Naive thymus-derived CD4-positive, alpha-beta T cell (primary cell): Measurements from ENCODE around the gene SIRT7. TPM values are rescaled to one million over a fixed set of nuclear protein-coding genes. Genes with fewer than 3 reads are reported as not detected.

ENCODE experiments used
- ATAC-seq: fragments of 150-1000 bp; cut with Tn5 transposase; 2 replicates; pipeline ENCODE4 v1.10.0; 2021; ENCODE audit warnings: mild to moderate bottlenecking, moderate library complexity
- CTCF ChIA-PET: fragments of 350-600 bp; sonication (Branson Sonifier 250); formaldehyde crosslinking; loops from one replicate; lab custom pipeline; 2021; ENCODE audit warnings: antibody characterized with exemption; lab: Charles Lee
- POLR2A ChIA-PET: fragments of 350-600 bp; sonication (Branson Sonifier 250); formaldehyde crosslinking; loops from one replicate; lab custom pipeline; 2021; ENCODE audit warnings: antibody characterized with exemption, inconsistent platforms; lab: Charles Lee
- DNase-seq, 9 donors: peaks; one replicate each; pipeline versions ENCODE4 v3.0.0 to v3.0.0-alpha.2; 2020 to 2022; ENCODE audit warnings: mixed read lengths in 1 of 9
- H3K27ac ChIP-seq: one replicate; pipeline ENCODE4 v1.7.0; 2013; ENCODE audit warnings: mild to moderate bottlenecking, low read depth, low read length, moderate library complexity
- H3K27me3 ChIP-seq, 2 donors: one replicate each; pipeline ENCODE4 v1.7.0; 2013; ENCODE audit warnings: low read length in 2 of 2, mild to moderate bottlenecking in 2 of 2, moderate library complexity in 2 of 2; ENCODE audit not compliant: control insufficient read depth in 2 of 2, insufficient read depth in 2 of 2
- H3K36me3 ChIP-seq, 3 experiments: 1 replicate in 2 of 3; 2 replicates in 1 of 3; pipeline ENCODE4 v1.7.0; 2013; ENCODE audit warnings: low read length in 3 of 3, mild to moderate bottlenecking in 3 of 3, moderate library complexity in 1 of 3; ENCODE audit not compliant: insufficient read depth in 3 of 3, control insufficient read depth in 2 of 3
- H3K4me1 ChIP-seq, 2 donors: one replicate each; pipeline ENCODE4 v1.7.0; 2013; ENCODE audit warnings: low read length in 2 of 2, mild to moderate bottlenecking in 2 of 2, moderate library complexity in 1 of 2; ENCODE audit not compliant: control insufficient read depth in 2 of 2, insufficient read depth in 2 of 2
- H3K4me3 ChIP-seq: 2 replicates; pipeline ENCODE4 v1.7.0; 2013; ENCODE audit warnings: mild to moderate bottlenecking, low read length
- H3K9me3 ChIP-seq, 3 experiments: 1 replicate in 2 of 3; 2 replicates in 1 of 3; pipeline ENCODE4 v1.7.0; 2013; ENCODE audit warnings: low read length in 3 of 3; ENCODE audit not compliant: control insufficient read depth in 2 of 3
- H3K27ac Mint-ChIP-seq, 9 donors: one replicate each; pipeline ENCODE4 v1.8.0; 2020 to 2022; ENCODE audit warnings: mixed read lengths in 9 of 9, mild to moderate bottlenecking in 8 of 9, moderate library complexity in 5 of 9, inconsistent platforms in 2 of 9
- H3K27me3 Mint-ChIP-seq, 5 donors: one replicate each; pipeline ENCODE4 v1.8.0; 2021 to 2022; ENCODE audit warnings: mixed read lengths in 5 of 5, mild to moderate bottlenecking in 1 of 5
- H3K36me3 Mint-ChIP-seq, 5 donors: one replicate each; pipeline ENCODE4 v1.8.0; 2020 to 2022; ENCODE audit warnings: mixed read lengths in 5 of 5, mild to moderate bottlenecking in 3 of 5, inconsistent platforms in 1 of 5
- H3K4me1 Mint-ChIP-seq, 7 donors: one replicate each; pipeline ENCODE4 v1.8.0; 2020 to 2022; ENCODE audit warnings: mixed read lengths in 7 of 7, mild to moderate bottlenecking in 3 of 7, inconsistent platforms in 1 of 7
- H3K4me3 Mint-ChIP-seq, 10 donors: one replicate each; pipeline ENCODE4 v1.8.0; 2020 to 2022; ENCODE audit warnings: mild to moderate bottlenecking in 10 of 10, mixed read lengths in 10 of 10, moderate library complexity in 6 of 10, inconsistent platforms in 2 of 10
- H3K9me3 Mint-ChIP-seq, 11 donors: one replicate each; pipeline ENCODE4 v1.8.0; 2020 to 2022; ENCODE audit warnings: mixed read lengths in 11 of 11, mild to moderate bottlenecking in 4 of 11, inconsistent platforms in 1 of 11, moderate library complexity in 1 of 11
- intact Hi-C, 2 donors: fragments of 100-400 bp; cut with micrococcal nuclease; formaldehyde crosslinking; loops; one replicate each; pipeline ENCODE4 v1.15.1; 2023
- polyA plus RNA-seq, 2 donors: library from polyadenylated mRNA; unstranded; fragments of 300-500 nt; fragmentation: Illumina TruSeq; gene quantifications; one replicate each; pipeline ENCODE4 v1.2.3, GENCODE V29; 2021
- total RNA-seq, 6 experiments: library from RNA in 5 of 6; stranded (reverse) in 5 of 6; gene quantifications; 1 replicate in 5 of 6; 2 replicates in 1 of 6; pipeline ENCODE4 v1.2.3 and lab custom pipeline; 2021 to 2026

Gene SIRT7
- total and polyA plus RNA-seq, 7 experiments from 2014 or later: 21.6 to 81.4 (median 56.8) TPM

DNA sequence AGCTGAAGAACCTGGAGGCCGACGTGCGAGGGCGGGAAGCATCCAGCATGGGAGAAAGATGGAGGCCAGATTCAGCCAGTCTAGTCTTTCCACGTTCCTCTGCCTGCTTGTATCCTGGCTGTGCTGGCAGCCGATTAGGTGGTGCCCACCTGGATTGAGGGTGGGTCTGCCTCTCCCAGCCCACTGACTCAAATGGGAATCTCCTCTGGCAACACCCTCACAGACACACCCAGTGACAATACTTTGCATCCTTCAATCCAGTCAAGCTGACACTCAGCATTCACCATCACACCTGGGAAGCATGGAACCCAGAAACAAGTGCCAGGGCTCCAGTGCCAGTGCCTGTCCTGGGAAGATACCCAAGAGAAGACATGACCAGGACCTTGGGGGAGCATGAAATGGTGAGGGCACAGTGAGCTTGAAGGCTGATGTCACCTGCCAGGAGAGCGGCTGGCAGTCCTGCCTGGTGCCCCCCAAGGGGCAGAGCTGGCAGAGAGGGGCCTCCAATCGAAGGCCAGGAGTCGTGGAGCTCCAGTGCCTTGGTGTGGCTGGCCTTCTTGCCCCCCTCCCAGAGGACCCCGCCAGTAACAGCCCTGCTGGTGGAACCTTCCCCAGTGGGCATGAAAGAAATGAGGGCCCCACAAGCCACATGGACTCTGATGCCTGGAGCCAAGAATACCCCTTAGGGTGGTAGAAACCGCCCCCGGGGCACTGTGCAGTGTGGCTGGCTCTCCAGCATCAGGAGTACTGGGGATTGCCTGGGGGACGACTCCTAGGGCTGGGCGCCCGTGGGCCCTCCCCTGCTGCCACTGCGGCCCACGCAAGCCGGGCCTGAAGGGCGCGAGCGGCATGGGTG, 16.6 kb downstream of the SIRT7 start:
- Histone ChIP-seq H3K4me1 (no peaks in the 10 kb centered on the region), H3K27me3 (peaks cover 0 to 4% of the 10 kb centered on the region in 2 donors), H3K4me3 (no peak overlapping the region), H3K27ac (no peak overlapping the region), H3K36me3 (peaks cover 0 to 61% (median 11%) of the 10 kb centered on the region in 3 experiments), H3K9me3 (no peaks in the 10 kb centered on the region)
- H3K27ac Mint-ChIP-seq: peak overlapping the region in 1 of 9 donors; percentile 54
- ChIA-PET CTCF (no interaction called here), POLR2A (interaction anchor here (1.0 kb wide), 1 partner anchor 16 kb away, joined by 3 read pairs; no protein-coding TSS in a partner anchor)
- H3K27me3 Mint-ChIP-seq: peaks cover 8 to 18% (median 8%) of the 10 kb centered on the region in 5 donors
- DNase-seq (no peak), ATAC-seq (peak; percentile 12)
- H3K4me3 Mint-ChIP-seq: peak overlapping the region in 9 of 10 donors; percentile 3 to 70 (median 54)
- H3K36me3 Mint-ChIP-seq: peaks cover 5 to 23% (median 17%) of the 10 kb centered on the region in 5 donors
- intact Hi-C loops: no loop called here
- H3K9me3 Mint-ChIP-seq: no peaks in the 10 kb centered on the region
- peaks cover 0 to 10% (median 8%) of the 10 kb centered on the region in 7 donors for H3K4me1 Mint-ChIP-seq

DNA sequence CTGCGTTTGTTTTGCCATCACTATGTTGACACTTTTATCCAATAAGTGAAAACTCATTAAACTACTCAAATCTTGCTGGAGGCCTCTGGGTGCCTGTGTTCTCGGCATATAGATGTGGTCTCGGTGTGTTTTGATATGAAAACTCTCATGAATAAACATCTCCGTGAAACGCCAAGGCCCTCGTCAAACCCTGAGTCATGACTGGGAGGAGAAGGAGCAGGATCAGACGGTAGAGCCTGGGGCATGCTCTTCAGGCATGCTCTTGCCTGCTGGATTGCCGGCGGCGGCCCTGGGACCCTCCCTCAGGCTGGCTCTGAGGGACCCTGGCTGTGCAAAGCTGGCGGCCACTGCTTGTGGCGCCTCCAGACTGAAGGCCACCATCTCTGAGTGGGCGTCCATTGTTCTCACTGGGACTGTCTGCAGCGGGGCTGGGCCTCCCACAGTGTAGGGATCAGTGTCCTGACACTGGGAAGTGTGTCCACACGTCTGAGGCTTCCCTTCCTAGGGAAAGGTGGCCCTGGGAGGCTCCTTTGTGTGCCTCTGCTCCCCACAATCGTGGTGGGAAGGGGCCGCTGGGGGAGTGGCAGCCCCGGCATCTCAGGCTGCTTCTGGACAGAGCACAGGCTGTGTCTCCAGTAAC, 17.7 kb downstream of the SIRT7 start:
- peaks cover 0 to 10% (median 8%) of the 10 kb centered on the region in 7 donors for H3K4me1 Mint-ChIP-seq
- ATAC-seq (no peak), DNase-seq (no peak)
- Histone ChIP-seq H3K27ac (no peak overlapping the region), H3K4me3 (no peak overlapping the region), H3K4me1 (no peaks in the 10 kb centered on the region), H3K9me3 (no peaks in the 10 kb centered on the region), H3K27me3 (peaks cover 0 to 4% of the 10 kb centered on the region in 2 donors), H3K36me3 (peaks cover 0 to 58% (median 12%) of the 10 kb centered on the region in 3 experiments)
- peaks cover 5 to 28% (median 17%) of the 10 kb centered on the region in 5 donors for H3K36me3 Mint-ChIP-seq
- H3K9me3 Mint-ChIP-seq: no peaks in the 10 kb centered on the region
- peak overlapping the region in 3 of 10 donors; percentile 47 to 70 (median 55) for H3K4me3 Mint-ChIP-seq
- H3K27me3 Mint-ChIP-seq: peaks cover 8 to 18% (median 8%) of the 10 kb centered on the region in 5 donors
- intact Hi-C loops: no loop called here
- POLR2A ChIA-PET: no interaction called here
- H3K27ac Mint-ChIP-seq: peak overlapping the region in 1 of 9 donors; percentile 54
- CTCF ChIA-PET: no interaction called here

DNA sequence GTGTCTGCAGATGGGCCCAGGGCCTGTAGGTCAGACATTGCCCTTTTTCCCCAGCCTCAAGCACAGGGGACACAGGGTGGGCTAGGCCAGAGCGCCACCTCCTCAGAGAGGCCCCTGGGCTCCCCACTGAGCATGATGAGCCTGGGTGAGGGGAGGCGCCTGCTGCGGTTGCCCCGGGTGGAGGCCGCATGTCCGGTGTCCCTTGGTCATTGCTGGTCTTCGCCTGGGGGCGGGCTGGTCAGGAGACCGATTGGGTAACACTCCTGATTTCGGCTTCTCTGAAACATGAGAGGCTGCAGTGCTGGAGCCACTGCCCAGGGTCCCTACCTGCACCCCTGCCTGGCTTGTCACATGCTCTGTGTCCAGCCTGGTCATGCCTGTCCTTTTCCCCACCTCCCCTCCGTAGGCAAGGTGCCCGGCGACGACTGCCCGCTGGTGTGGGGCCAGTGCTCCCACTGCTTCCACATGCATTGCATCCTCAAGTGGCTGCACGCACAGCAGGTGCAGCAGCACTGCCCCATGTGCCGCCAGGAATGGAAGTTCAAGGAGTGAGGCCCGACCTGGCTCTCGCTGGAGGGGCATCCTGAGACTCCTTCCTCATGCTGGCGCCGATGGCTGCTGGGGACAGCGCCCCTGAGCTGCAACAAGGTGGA, 18.3 kb downstream of the SIRT7 start:
- ATAC-seq (no peak), DNase-seq (no peak)
- ChIA-PET POLR2A (no interaction called here), CTCF (no interaction called here)
- intact Hi-C loops: no loop called here
- Histone ChIP-seq H3K27me3 (peaks cover 0 to 4% of the 10 kb centered on the region in 2 donors), H3K4me3 (no peak overlapping the region), H3K36me3 (peaks cover 0 to 54% (median 14%) of the 10 kb centered on the region in 3 experiments), H3K9me3 (no peaks in the 10 kb centered on the region), H3K27ac (no peak overlapping the region), H3K4me1 (no peaks in the 10 kb centered on the region)
- Mint-ChIP-seq H3K4me3 (no peak overlapping the region), H3K27me3 (peaks cover 8 to 18% (median 8%) of the 10 kb centered on the region in 5 donors), H3K9me3 (no peaks in the 10 kb centered on the region), H3K4me1 (peaks cover 0 to 10% (median 8%) of the 10 kb centered on the region in 7 donors), H3K27ac (no peak overlapping the region), H3K36me3 (peaks cover 5 to 31% (median 17%) of the 10 kb centered on the region in 5 donors)

DNA sequence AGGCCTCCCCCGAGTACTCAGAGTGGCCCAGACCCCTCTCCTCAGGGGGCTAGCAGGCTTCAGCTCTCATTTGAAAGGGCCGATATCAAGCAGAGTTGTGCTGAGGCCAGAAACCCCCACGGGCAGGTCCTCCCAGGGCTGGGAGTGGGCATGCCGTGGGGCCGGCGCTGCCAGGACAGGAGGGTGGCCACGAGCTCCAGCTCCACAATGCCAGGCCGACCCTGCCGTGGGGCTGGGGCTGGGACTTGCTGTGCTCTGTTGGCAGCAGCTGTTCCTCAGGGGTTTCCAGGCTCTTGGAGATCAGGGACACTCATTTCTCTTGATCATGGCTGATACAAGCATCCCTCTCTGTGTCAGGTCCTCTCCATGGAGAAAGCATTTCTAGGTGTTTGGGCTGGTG, 19.1 kb downstream of the SIRT7 start:
- Mint-ChIP-seq H3K4me1 (peaks cover 0 to 10% (median 8%) of the 10 kb centered on the region in 7 donors), H3K9me3 (no peaks in the 10 kb centered on the region), H3K27me3 (peaks cover 8 to 18% (median 8%) of the 10 kb centered on the region in 5 donors), H3K4me3 (no peak overlapping the region), H3K36me3 (peaks cover 5 to 31% (median 17%) of the 10 kb centered on the region in 5 donors), H3K27ac (no peak overlapping the region)
- Histone ChIP-seq H3K4me1 (no peaks in the 10 kb centered on the region), H3K9me3 (no peaks in the 10 kb centered on the region), H3K4me3 (no peak overlapping the region), H3K36me3 (peaks cover 0 to 49% (median 14%) of the 10 kb centered on the region in 3 experiments), H3K27me3 (peaks cover 0 to 4% of the 10 kb centered on the region in 2 donors), H3K27ac (no peak overlapping the region)
- DNase-seq (no peak), ATAC-seq (no peak)
- ChIA-PET POLR2A (no interaction called here), CTCF (no interaction called here)
- intact Hi-C loops: no loop called here

DNA sequence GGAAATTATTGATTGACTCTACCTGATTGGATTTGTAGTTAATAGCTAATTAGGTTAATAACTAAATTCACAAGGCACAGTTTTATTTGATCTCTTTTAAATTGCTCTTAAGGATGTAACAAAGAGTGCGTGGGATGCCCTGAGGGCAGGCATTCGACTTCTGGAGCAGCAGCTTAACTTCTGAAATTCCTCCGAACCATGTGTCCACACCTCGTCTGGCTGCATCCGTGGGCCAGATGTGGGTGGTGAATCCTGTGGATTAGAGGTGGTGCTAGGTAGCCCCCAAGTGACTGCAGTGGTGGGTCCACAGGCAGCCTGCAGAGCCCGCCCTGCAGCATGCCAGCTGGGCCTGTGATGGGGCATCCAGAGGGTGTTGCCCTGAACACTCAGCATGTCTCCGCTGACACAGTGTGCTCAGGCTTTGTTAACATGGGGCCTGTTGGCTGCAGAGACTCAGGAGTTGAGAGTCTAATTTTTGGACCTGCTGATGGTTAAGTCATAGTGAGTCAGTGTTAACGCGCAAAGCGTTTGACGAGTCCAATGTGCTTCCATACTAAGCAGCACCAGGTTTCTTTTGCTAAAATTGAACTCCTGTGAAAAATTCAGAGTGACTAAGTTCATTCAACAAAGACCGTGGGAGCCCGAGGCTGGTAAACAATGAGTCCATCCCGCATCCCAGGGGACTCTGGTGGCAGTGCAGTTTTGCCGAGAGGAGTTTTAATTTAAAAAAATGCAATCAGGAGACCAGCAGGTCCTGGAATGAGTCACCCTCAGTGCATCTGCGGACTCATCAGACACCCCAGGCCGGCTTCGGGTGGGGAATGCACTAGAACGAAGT, 19.7 kb downstream of the SIRT7 start:
- CTCF ChIA-PET: no interaction called here
- H3K27me3 ChIP-seq: peaks cover 0 to 4% of the 10 kb centered on the region in 2 donors
- no peak overlapping the region for H3K4me3 ChIP-seq
- Mint-ChIP-seq H3K27me3 (peaks cover 8 to 18% (median 8%) of the 10 kb centered on the region in 5 donors), H3K36me3 (peaks cover 5 to 31% (median 17%) of the 10 kb centered on the region in 5 donors), H3K9me3 (no peaks in the 10 kb centered on the region), H3K27ac (no peak overlapping the region), H3K4me1 (peaks cover 0 to 10% (median 8%) of the 10 kb centered on the region in 7 donors), H3K4me3 (peak overlapping the region in 1 of 10 donors; percentile 25)
- H3K9me3 ChIP-seq: no peaks in the 10 kb centered on the region
- POLR2A ChIA-PET: no interaction called here
- ATAC-seq: no peak
- no peak for DNase-seq
- intact Hi-C loops: no loop called here
- no peaks in the 10 kb centered on the region for H3K4me1 ChIP-seq
- H3K36me3 ChIP-seq: peaks cover 0 to 49% (median 14%) of the 10 kb centered on the region in 3 experiments
- no peak overlapping the region for H3K27ac ChIP-seq
